Fibroblast of lung (primary cell): ENCODE results near the gene DGKG.

Experiments
- CTCF ChIP-seq, 2 donors: IDR thresholded peaks in 1 of 2; conservative IDR thresholded peaks in 1 of 2; 1 replicate in 1 of 2; 2 replicates in 1 of 2; pipeline ENCODE4 v1.5.1; 2011 to 2012; ENCODE audit warnings: low read length in 2 of 2, control low read depth in 1 of 2, inconsistent platforms in 1 of 2, low read depth in 1 of 2, mild to moderate bottlenecking in 1 of 2
- EZH2 ChIP-seq: IDR thresholded peaks from 2 replicates; pipeline ENCODE4 v1.5.1; 2012; ENCODE audit warnings: low read length, control low read depth, mild to moderate bottlenecking; ENCODE audit errors: missing control alignments

DNA sequence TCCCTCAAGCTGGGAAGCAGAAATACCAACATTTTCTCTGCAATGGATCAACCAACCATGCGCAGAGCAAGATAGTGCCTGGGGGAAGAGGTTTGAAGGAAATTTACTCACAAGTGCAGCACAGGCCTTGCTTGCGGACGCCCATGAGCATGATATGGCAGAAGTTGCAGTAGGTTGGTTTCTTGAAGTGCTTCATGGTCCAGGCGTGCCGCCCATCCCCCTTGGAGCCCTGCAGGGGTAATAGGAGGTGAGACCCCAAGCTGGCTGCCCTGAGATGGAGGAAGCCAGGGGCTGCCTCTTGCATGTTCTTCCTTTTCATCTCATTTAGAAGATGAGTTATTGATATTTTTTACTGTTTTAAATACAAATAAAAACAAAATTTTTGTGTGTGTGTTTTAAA lies 86.6 kb downstream of the DGKG start:
- TF ChIP-seq CTCF (conservative IDR thresholded peaks at IDR 0.05 in 1 of 2, IDR thresholded peaks at IDR 0.05 in 1 of 2; ENCODE audit: low read depth in 1 of 2, low read length in 2 of 2) = no peak
- no peak for TF ChIP-seq EZH2
